GM18909 (cell line): ENCODE measurements around the gene SIM1.

Source experiments
- ATAC-seq: cut with Tn5 transposase; IDR thresholded peaks from one replicate; pipeline ENCODE4 v1.9.1; 2021; ENCODE audit warnings: mild to moderate bottlenecking; ENCODE audit not compliant: unreplicated experiment, poor library complexity

The SIM1 gene

DNA sequence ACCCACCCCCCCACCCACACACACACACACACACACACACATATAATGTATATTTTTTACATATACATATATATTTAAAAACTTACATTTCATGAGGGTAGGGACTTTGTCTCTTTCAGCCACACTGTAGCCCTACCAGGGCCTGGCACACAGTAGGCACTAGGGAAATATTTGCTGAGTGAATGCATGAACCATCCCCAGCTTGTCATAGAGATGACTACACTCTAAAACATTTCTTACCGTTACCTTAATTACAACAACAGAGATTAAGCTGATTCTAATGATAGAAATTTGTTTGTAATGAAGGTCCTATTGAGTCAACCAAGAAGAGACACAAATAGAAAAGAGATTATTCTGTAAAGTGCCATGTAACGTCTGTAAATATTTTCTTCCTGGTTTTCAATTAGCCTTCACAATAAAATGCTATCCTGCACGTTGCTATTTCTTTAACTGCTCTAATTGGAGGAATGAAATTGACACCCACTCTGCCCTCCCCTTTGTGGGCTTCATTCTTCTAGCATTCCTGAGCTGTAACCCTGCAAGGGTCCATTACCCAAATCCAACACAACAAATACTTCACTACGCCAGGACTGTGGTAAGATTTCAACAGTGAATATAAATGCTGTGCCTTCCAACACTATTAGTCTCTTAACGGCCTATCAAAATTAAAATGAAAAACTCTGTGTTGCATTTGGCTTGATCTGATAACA is 30.8 kb downstream of the SIM1 start:
- no peak for ATAC-seq

DNA sequence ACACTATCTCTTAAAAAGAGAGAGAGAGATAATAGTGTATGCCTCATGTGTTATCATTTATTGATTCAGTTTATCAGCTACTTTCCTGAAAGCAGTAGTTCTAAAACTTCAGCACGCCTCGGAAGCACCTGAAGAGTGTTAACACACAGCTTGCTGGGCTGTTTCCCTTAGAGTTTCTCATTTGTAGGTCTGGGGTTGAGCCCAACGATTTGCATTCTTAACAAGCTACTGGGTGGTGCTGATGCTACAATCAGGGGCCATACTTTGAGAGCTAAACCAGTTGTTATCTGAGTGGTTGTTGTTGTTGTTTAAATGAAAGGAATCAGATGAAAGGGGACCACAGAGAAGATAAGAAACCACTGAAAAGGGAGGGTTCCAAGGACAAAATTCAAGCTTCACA is 32.6 kb downstream of the SIM1 start:
- ATAC-seq: no peak

DNA sequence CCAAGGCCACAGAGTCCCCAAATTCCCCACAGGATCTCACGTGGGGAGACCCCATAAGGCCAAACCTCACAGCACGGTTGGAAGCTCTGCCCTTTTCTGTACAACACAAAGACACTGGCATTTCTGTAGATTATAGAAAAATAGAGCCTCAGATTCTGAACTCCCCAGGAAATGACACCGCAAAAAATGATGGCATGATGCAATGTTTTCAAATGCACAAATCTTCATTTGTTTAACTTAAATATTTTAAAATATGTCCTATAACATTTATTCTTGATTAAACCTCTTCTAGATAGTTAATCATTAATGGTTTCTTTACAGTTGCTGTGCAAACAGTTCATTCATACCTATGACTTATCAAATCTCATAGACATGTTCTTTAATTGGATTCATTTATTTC is 33.8 kb downstream of the SIM1 start:
- no peak for ATAC-seq

DNA sequence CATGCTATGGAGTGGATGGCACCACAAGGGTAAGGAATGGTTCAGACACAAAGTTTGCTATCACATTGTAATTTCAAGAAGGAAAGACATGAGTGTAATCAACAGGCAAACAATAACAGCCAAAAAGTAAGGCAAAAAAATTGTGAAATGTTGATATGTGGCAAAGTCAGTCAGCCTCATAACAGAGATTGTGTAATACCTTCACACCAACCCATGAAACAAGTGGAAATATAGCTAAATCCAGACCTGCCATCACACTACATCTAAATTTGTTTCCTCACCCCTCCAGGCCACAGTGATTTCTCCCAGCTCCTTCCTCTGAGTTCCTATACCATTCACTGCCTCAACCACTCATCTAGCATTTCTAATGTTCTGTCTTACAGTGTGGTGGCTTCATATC is 37.3 kb downstream of the SIM1 start:
- ATAC-seq: no peak

DNA sequence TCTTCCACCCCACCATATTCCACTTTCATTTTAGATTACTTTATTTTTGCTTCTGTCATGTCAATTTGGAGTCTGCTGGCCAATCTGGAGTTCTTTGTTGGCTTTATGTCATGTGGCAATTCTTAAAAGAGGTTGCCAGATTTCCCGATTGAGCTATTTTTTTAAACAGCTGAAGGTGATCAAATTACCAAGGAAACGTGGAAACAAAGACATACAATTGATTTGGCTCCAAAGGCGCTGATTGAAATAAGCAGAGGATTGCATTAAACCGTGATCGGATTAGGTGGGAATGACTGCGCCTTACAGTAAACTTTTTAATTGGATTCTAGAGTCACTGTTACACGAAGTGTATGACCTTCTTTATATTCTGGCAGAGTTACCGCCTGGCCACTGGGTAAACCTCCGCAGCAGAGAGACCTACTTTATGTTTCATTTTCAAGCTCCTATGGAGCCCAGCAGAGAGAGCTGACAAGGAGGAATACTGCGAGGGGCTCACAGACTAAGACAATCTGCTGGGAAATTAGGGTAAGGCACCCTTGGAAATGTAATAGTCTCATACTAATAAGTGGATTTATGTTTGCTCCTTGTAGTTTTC is 37.9 kb downstream of the SIM1 start:
- no peak for ATAC-seq

DNA sequence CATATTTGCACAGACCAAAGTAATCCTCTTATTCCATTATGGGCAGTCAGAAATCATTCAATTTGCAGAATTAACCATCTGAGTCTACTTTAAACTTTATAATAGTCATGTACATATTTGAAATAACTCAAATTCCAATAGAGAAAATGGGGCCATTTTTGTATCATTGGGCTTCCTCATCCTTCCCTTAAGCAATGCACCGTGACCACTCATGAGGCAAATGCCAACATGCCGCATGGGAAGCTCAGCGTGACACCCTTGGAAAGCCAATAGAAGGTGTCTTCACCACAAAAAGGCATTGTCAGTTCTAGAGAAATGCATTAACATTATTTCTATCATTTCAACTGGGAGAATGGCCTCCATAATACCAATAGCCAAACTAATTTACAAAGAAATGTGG is 38.5 kb downstream of the SIM1 start:
- no peak for ATAC-seq

DNA sequence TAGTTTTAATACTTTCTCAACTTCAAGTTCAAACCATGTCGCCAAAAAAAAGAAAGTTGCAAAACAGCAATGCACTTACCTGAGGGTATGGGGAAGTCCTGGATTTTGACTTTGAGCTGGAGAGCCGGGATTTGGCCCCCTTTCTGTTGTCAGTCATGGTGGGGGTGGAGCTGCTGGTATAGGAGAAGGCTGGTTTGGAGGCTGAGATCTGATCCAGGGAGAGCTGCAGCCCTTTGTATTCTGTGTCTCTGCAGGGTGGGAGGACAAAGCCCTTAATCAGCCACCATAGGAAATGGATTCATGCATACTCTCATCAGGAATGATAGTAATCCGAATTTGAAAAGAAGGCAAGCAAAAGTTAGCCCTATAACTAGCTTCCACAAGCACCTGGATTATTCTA is 44.0 kb downstream of the SIM1 start:
- ATAC-seq: no peak

DNA sequence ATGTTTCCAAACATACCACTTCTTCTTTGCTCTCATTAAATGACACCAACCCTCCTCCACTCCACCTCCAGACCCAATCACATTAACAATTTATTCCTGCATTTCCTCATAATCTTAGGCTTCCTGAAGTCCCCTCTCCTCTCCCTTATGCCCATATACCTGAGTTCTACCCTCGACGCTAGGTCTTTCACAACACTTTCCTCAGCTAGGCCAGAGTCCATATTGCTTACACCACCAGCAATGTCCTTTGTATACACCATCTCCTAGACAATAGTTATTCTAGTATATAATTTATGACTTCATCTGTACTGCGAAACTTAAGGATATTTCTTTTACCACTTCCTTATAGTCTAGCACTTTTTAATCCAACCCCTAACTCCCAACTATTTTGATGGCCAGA is 47.7 kb downstream of the SIM1 start:
- no peak for ATAC-seq

DNA sequence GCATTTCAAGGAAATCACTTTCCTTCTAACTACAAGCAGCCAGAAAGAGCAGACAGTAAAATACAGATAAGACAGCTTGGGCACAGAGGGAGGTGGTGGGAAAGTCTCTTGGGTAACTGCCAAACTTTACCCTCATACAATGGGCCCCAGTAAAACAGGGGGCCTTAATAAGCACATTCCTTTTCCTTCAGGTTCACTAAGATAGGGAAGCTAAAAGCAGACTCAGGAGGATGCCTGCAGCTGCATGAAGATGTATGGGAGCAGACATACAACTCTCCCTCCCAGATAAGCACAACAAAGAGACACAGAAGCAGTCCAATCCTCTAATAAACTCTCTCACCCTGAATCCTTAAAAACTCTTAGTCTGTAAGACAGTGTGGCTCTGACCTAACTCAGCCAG is 49.0 kb downstream of the SIM1 start:
- no peak for ATAC-seq

DNA sequence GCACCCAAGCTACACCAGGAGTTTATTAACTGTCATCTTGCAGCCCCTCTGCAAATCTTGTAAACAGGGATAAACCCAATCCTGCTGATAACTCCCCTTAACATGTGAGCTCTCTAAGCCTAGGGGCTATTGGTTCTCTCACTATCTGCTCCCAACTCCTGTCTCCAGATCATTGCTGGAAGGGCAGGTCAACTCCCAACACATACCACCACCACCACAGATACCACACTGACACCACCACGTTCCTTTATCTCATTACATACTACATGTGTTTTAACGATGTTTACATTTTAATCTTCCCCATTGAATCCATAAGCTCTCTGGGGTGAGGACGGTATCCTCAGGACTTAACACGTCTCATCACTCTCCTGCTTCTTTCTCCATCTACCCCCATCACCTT is 51.8 kb downstream of the SIM1 start:
- ATAC-seq: no peak

DNA sequence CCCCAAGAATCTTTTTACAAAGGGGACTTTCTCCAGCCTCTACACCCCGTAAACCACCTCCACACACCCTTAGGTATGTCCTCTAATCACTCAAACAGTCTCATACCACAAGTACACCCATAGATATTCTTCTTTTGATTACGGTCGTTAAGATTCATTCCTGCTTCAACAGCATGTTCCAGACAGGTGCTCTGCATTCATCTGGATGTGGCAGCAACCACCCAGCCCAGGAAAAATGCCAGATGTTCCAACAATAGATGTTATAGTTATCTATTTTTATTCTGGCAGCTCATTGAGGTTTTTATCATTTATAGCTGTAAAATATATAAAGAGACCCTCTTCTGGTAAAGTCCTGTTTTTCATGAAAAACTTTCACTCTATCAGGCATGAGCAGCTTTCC is 60.7 kb downstream of the SIM1 start:
- ATAC-seq: no peak

DNA sequence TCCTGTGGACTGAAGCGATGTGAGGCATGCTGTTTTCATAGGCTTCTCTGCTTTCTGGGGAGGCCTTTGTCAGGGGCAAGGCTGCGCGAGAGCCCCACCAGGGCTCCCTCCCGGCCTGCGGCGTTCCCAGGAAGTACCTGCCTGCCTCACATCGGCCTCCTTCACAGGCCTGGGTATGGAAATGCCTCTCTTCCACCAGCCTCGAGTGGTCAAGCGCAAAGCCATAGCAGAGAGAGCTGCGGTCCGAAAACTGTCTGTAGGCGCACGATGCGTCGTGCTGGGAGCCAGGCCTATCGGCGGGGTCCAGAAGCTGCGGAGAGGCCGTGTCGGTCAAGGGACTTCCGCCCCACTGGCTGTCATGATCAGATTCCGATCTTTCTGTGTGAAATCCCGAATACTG is 71.2 kb downstream of the SIM1 start:
- no peak for ATAC-seq

DNA sequence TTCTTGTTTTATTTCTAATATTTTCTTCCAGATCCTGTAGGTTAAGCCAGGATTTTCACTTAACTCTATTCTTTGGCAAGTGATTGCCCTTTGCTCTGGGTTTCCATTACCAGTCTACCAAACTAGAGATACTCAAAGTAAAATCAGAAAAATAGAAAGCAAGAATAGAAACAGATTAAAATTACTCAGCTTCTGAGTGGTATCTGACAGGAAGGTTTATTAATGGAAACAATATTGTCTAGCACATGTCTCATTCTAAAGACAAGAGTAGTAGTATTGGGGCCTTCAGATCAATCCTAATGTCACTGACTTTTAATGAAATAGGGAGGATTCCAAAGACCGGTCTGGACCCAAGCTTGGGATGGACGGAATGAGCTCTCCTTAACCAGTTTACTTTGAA is 72.3 kb downstream of the SIM1 start:
- ATAC-seq: no peak

DNA sequence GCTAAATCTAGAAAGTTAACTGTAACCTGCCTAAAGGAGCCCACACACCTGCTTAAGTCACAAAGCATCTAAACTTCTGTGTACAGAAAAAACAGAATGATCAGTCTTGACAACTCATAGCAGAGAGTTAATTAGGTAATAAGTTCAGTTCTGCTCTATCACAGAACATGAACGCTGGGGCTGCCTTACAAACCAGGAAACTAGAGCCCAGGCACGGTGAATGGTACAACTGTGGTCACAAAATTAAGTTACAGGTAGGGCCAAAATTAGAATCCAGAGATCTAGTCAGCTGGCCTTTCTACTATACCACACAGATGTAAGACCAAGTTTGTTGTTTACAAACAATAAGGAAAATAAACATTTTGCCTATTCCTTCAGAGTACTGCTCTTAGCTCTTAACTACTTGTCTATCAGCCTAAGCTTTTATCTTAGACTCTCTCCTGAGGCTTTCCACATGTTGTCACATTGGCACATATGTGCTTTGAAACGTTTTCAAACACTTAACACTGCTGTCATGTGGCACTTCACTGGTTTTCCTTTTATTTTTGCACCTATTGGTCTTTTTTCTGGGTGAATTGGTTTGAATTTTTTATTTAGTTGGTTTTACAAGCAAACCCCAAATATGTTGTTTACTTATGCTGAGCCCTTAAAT is 75.7 kb downstream of the SIM1 start:
- no peak for ATAC-seq

DNA sequence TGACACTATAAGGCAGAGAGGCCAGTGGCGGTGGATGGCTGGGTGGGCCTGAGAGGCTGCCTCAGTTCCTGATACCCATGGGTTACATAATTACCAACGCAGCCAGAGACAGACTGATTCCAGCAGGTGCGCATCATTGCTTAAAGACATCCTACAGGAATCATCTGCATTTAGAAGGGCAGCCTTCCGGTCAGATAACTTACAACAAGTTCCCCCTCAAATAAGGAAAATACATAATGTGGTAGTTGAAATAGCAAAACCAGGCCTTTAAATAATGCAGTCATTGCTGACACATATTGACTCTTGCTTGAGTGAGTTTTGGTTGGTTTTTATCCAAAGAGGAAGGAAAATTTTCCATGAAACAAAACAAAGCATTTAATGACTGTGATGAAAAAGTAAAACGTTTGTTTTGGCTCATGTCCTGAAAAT is 81.9 kb downstream of the SIM1 start:
- no peak for ATAC-seq

DNA sequence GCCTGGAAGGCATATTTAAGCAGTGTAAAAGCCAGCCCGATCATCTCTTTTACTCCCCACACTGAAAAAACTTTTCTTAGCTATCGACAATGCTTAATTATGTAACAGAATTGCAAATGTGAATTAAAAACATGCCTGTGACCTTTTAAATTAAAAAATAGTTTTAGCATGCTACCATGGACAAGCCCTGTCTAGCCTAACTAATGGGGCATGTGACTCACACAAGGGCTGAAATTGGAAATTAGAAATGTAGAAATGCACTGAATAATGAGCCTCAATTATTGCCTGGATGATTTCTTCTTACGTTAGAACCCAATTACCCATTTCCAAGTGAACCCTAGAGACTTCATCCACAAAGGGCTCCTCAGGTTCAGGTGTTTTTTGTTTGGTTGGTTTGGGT is 82.7 kb downstream of the SIM1 start:
- no peak for ATAC-seq

DNA sequence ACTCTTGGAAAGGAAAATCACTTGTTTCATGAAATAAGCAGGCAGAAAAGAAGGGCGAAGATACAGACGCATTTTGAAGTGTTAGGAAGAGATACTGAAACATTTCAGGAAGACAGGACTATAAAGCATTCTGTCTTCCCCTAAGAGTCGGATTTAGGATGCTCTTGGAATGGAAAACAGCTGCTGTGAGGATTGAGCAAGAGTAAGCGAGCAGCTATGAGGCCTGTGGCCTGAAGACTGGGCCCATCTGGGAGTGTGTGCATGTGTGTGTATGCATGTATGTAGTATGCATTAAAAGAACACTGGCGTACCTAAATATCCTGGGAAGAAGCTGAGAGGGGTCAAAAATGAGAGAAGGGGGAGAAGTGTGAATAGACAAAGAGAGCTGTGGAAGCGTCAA is 83.6 kb downstream of the SIM1 start:
- no peak for ATAC-seq

DNA sequence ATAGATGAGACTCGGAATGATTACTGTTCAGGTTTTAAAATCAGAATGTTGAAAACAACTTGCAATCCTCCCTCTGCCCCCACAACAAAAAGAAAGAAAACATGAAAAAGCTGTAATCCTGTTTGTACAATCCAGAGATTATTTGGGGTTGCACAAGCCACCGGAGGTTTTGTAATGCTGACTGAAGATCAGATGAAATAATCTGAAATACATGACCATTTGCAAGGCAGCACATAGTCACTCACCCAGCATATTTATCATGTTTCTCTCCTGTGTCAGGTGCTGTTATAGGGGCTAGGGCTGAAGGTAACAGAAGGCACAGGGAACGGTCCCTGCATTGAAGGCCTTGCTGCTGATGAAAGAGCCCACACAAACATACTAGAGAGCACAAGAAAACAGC is 85.3 kb downstream of the SIM1 start:
- no peak for ATAC-seq

DNA sequence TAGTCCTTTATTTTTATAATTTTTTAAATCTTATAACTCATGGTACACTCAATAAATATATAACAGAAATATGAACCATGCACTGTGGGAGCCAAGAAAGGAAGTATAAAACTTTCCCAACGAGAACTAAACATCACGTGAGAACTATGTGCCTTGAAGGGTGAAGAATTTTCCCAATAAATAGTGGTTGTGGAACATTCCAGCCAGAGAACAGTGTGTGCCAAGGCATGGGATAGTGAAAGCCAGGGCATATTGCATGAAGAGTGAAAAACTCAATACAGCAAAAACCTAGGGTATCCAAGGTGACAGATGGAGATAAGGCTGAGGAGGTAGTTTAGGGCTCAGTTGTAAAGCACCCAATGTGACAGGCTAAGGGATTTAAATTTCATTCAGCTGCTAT is 86.1 kb downstream of the SIM1 start:
- no peak for ATAC-seq

DNA sequence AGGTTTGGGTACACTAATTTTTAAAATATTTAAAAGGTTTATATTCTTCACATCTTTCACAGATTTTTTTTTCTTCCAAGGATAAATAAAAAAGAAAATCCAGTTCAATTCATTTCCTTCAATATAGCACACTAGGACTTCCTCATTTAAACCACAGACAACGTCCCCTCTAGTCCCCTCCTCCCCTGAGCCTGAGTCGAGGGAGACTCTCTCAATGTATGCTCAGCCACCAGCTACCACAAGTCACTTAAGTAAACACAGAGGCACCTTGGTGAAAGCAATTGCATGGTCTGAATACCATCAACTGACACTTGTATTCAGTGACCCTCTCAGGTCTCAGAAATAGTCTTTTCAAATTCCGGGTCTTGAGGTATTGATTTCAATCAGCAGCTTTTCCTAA is 88.6 kb downstream of the SIM1 start:
- no peak for ATAC-seq

DNA sequence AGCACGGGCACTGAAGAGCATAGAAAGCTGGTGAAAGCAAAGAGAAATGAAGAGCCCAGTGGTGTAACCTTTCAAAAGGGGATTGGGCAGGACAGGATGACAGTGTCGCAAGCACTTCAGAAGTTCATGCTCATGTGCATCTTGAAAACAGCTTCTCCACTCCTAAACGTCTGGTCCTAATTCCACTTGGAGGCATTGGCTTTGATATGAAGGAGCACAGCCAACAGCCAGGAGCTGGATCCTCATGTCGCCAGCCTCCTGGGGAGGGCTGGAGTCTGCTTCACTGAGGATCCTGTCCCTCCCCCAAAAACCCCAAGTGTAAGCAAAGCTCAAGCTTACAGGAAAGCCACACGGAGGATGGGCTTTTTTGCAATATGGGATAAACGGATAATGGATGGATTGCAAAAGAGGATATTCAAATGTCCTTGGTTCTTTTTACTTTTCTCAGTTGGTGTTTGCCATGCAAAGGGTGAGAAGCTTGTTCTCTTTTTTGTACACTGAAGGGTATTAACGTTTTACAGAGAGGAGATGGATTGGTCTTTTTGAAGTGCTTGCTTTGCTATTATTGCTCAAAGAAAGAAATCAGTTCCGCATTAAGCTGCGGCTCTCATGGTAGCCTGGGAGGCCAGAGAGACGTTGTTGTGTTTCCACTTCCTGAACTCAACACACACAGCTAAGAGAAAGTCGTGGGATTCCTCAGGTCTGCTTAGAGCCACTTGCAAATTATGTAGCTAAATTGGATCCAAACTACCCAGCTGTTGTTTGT is 92.2 kb downstream of the SIM1 start:
- ATAC-seq: no peak
